NCI-H748 (cell line): ENCODE results near the gene NAGLU.
A peak's percentile ranks its signal among the peaks of the same experiment; 100 is the strongest.

Experiments
- DNase-seq: peaks from one replicate; lab custom pipeline; 2025; ENCODE audit not compliant: unreplicated experiment; lab: John Stamatoyannopoulos, UW

The NAGLU gene

DNA sequence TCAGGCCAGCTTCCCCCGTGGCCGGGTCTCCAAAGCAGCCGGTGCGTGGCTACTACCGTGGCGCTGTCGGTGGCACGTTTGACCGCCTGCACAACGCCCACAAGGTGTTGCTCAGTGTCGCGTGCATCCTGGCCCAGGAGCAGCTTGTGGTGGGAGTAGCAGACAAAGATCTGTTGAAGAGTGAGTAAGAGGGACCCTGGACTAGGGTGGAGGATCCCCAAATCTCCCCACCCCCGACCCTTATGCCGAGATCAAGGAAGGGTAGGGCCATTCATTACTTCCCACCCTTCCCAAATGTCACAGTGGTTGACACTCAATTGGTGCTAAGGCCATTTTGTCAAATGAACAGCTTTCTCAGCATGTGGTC is 27.1 kb downstream of the NAGLU start:
- DNase-seq, result no peak

- no peak for DNase-seq
Measured at GRCh38 chr17:42563543-42563942, 27.5 kb downstream of the NAGLU start.

- DNase-seq, result no peak
Measured at GRCh38 chr17:42563950-42564349, 27.9 kb downstream of the NAGLU start.

GRCh38 chr17:42564815-42565522 is 28.9 kb downstream of the NAGLU start:
- no peak for DNase-seq

DNA sequence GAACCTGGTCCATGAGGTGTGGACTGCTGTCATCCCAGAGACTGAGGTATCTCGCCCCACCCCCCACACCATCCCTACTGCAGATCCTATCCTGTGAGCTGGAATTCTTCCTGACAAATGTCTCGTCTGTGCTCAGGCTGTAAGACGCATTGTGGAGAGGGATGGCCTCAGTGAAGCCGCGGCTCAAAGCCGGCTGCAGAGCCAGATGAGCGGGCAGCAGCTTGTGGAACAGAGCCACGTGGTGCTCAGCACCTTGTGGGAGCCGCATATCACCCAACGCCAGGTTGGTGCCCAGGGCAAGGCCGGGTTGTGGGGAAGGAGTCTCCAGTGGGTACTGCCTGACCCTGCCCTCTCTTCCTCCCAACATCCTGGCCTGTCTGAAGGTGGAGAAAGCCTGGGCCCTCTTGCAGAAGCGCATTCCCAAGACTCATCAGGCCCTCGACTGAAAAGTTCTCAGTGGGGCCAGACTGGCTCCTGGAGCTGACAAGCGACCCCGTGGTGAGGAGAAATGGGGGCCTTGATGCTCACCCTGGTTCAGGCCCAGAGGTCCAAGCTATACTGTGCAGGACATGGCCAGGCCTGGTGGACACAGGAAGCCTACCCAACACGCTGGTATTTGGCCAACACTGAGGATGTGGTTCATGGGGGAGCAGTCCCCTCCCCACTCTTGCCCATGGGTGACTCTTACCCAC is 29.6 kb downstream of the NAGLU start:
- no peak for DNase-seq

DNA sequence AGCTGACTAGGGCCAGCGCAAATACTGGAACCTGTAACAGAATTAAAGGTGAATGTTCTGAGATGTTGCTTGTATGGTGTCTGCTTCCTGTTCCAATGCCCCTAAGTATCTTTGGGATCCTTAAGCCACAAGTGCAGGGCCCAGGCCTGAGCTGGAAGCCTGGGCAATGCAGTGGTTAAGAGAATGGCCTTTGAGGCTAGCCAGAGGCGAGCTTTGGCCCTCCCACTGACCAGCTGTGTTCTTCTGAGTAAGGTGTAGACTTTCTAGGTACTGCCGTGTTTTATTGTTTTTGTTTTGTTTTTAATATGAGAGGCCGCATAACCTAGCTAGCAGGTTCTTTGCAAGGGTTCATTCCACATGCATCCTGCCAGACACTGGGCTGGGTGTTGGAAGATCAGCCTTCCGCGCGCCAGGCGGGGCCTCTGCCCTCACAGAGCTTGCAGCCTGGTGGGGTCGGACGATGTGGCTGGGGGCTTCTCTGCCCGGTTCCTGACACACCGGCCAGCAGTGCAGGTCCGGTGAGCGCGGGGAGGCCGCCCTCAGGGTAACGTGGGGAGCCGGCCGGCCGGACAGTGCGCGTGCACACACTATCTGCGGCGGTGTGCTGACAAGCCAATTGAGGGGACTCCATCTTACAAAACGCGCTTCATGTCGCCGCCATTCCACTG is 30.3 kb downstream of the NAGLU start:
- DNase-seq, result no peak

GRCh38 chr17:42566883-42567573 is 31.0 kb downstream of the NAGLU start, which contains the start of gene MLX:
Gene MLX (plus strand): TSS chr17:42567100. CDS start chr17:42567125, 25 bp downstream.
- DNase-seq, result peak; percentile 94

DNA sequence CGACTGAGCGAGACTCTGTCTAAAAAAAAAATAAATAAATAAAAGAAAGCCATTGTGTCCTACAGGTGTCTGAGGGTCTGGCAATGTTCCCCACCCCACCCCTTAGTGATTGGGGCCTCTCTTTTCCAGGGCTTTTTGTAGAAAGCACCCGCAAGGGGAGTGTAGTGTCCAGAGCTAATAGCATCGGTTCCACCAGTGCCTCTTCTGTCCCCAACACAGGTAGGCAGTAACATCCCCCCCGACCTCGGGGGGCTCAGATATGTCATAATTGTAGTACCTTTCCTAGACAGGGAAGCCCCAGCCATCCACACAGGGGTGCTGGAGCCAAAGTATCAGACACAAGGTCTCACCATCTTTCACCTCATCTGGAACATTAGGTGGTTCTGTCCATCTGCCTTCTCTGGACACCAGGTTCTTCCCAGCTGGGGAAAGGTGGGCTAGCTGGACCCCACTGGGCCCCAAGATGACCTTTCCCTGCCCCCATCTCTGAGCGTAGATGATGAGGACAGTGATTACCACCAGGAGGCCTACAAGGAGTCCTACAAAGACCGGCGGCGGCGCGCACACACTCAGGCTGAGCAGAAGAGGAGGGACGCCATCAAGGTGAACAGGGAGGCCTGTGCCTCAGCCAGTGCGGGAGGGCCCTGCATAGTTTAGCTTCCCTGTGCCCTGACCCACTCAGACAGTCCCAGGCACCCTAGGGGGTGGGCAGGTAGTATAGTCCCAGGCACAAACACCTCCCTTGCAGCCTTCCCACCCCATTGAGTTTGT is 32.5 kb downstream of the NAGLU start:
- no peak for DNase-seq

DNA sequence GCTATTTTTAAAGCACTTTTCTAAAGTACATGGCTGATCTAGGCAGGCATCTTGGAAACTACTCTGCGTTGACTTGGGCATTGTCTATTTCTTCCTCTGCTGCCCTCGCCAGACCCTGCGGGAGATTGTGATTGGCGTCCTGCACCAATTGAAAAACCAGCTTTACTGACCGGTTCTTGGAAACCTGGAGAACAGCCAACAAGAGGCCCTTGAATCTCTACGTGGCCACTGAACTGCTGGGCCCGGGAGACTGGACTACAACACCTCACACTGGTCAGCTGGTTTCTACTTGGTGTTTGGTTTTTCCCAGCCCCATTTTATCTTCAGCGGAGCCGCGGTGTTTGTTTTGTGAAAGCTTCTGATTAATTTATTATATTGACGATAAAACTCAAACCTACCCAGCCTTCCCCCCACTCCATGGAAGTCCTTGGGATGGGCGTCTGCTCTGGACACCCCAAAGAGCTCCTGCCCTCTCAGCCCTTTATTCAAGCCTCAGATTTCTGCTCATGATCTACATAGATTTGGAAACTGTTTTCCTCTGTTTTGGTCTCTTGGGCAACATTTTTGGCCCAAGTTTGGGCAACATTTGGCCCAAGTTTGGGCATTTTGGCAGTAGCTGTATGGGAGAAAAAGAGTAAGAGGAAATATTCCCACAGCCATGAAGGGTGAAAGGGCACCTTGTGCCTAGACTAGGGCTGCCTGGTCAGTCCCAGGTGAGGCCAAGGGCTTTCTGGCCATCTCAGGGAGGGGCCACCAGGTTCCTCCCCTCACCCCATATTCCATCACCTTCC is 35.6 kb downstream of the NAGLU start:
- DNase-seq, result no peak

DNA sequence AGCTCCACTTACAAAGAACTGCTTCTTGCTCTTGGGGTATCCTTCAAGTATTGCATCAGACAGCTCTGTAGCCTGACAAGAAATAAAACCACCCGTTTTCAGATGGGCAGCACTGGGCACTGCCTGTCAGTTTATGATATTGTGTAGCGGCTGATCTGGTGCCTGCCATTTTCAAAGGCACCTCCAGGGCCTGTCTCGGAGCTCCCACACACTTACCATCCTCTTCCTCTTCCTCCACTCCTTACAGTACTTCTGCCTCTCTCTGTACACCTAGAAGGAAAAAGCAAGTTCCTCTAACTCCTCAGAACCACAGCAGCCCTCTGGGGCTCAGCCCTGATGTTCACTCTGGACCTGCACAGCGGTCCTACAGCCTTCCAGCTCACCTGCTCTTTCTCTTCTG is 37.1 kb downstream of the NAGLU start:
- DNase-seq, result no peak

DNA sequence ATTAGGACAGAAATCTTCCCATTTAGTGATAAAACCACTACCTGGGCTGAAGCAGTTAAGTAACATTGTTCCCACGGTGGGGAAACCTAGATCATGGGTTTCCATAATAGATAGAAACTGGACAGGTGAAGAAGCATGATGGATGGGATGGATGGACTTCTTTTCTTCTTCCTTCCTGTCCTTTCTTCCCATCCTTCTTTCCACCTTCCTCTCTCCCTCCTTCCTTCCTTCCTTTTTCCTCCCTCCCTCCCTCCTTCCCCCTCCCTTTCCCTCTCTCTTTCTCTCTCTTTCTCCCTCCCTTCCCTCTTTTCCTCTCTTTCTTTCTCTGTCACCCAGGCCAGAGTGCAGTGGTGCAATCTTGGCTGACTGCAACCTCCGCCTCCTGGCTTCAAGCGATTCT is 38.4 kb downstream of the NAGLU start:
- no peak for DNase-seq

DNA sequence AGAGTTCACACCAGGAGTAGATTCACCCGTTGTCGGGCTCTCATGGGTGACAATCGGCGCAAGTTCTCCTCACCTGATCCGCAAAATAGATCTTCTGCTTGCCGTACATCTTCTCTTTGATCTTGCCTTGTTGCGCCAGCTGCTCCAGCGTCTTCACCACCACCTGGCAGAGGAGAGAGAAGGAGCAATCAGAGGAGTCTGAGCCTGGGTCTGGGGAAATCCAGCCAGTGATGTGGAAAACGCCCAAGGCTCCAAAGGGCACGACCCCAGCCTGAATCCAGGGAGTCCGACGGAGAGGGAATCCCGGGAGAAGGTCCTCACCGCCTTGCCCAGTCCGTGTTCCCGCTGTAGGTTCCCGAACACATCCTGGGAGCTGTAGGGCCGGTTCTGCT is 41.1 kb downstream of the NAGLU start:
- DNase-seq, result no peak

- peak; percentile 93 for DNase-seq
Measured at GRCh38 chr17:42577532-42578281, 41.7 kb downstream of the NAGLU start, which contains the start of gene PSMC3IP. Gene PSMC3IP (minus strand): TSS chr17:42577729. CDS start chr17:42577686, 43 bp downstream.

DNA sequence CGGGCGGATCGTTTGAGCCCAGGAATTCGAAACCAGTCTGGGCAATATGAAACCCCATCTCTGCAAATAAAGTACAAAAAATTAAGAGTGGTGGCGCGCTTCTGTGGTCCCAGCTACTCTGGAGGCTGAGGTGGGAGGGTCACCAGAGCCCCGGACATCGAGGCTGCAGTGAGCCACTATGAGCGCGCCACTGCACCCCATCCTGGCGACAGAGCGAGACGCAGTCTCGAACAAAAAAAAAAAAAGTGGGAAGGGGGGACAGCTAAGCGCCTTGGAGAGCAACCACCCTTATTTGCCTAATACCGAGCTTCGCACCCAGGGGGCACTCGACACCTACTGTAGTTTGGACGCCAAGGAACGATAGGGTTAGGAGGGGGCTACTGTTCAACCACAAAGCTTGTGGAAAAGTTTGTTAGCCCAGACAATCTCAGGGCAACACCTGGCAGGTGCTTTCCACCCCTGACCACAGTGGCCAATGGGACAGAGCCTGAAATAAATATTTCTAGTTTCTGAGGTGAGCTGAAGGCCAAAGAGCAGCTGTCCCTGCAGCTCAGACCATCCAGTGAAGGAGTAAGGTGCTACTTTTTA is 42.3 kb downstream of the NAGLU start:
- peak; percentile 85 for DNase-seq

DNA sequence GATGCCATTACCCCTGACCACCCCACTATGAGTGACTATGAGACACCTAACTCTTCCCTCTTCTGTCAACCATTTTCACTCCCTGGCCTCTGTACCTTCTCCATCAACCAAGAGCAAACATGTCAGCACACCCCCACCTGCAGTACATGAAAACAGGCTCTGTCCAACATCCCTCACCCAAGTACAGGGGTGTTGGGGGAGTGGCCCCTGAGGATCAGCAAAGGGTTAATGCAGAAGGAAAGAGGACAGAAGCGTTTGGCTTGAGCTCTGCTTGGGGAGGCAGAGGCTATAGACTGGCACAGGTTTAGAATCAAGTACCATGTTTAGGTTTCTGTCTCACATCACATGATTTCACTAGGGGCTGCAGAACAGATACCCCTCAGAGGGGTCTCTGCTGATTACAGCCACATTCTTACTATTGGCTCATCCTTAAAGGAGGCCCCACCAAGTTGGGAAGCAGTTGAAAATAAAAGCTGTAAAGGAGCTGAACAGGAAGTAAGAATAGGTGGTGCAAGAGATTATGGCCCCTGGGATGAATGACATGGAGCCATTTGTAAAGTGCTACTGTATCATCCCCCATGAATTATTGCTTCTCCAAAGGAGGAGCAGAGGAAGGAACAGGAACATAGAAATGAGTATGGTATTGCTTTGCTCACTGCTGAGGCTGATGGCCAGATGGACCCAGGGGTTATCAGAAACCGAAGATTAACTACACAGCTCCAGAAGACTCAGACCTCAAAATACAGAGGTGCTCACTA is 43.9 kb downstream of the NAGLU start:
- no peak for DNase-seq

GRCh38 chr17:42581744-42582270 is 45.8 kb downstream of the NAGLU start:
- no peak for DNase-seq

DNA sequence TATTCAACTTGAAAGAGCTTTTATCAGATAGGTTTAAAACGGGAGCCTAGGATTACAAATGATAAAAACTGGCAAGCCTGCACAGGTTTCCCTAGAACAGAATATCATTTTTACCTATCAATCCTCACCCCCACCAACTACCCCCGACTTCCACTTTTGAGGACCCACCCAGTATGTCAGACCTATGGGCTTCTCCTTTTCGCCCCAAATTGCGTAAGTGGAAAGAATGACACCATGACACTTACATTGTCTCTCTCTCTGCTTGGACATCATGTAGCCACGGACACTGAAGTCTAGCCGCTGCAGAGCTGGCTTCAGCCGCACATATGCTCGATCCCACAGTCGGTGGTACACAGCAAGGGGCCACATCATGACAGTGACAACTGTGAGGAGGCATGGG is 48.8 kb downstream of the NAGLU start:
- no peak for DNase-seq

DNA sequence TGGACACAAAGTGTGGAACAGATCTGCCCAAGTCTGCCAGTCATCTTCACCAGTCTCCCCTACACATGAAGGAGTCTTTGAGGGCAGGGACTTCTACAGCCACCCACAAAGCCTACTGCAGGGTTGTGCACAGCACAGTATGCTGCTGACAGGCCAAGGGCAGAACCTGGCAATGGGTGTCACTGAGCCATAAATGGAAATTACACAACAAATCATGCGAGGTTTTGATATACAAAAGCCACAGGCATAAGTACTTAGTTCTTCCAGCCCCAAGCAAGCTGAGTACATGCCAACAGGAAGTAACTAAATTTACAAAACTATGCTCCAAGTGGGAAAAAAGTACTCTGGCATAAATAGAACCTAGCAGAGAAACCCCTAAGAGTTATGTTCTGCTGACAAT is 49.3 kb downstream of the NAGLU start:
- no peak for DNase-seq
